ENCODE measurements around the gene RASD2. TPM values are rescaled to one million over a fixed set of nuclear protein-coding genes. Genes with fewer than 3 reads are reported as not detected.
"Not testable (repeated sequence)": the region's sequence is repeated elsewhere in the genome, so short reads cannot be mapped to it uniquely, and the experiment has no call there.

Gene RASD2
- total RNA-seq, 1 experiment from 2014 or later: 0.42 TPM

DNA sequence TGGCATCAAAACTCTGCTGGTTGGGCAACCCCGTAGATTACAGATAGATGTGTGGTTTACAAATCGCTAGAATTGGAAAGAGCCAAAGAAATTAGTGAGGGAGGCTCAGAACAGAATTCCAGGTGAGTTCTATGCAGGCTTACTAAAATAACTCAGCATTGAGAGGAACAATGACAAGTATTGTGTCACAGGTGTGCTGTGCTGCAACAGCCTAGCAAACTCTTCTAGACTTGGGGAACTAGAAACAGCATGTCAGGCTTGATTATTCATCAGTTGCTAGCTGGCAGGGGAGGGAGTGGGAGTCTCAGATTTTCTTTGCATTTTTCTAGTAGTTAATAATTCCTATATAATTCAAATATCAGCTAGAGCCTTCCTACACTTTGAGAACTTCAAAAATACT is 26.3 kb upstream of the RASD2 start:
- TF ChIP-seq CTCF (conservative IDR thresholded peaks at IDR 0.05): no peak

GRCh38 chr22:35515952-35516351 is 24.7 kb upstream of the RASD2 start:
- WGBS (ENCODE audit: extremely low coverage, insufficient read length, low lambda C conversion rate): no CpG with 5 or more reads among the region's 4 CpGs
- H3K27me3 Mint-ChIP-seq (ENCODE audit: low read depth): peaks cover 30% of the 10 kb centered on the region
- not testable (repeated sequence) for H4K20me1 ChIP-seq (ENCODE audit: control insufficient read depth, insufficient read depth, insufficient read length); H3K27ac ChIP-seq (ENCODE audit: insufficient read length, low read depth, low read length); H3K9me3 ChIP-seq (ENCODE audit: control insufficient read depth, low read depth, low read length); H4K8ac ChIP-seq (replicated peaks; ENCODE audit: insufficient read length, low read depth, low read length); H3K18ac ChIP-seq (ENCODE audit: insufficient read length, low read depth, low read length); H3K27ac Mint-ChIP-seq; H2AK5ac ChIP-seq (ENCODE audit: insufficient read length, low read length); H3K4me1 ChIP-seq (ENCODE audit: insufficient read depth, low read length); H2BK15ac ChIP-seq (ENCODE audit: low read depth, low read length); H3T11ph ChIP-seq (ENCODE audit: low read length); H3K4ac ChIP-seq (ENCODE audit: low read depth, low read length); H3K79me2 ChIP-seq (ENCODE audit: insufficient read depth, low read length); H3K14ac ChIP-seq (ENCODE audit: insufficient read depth, low read length); H3K56ac ChIP-seq (ENCODE audit: insufficient read length, low read depth, low read length); H2AFZ ChIP-seq (ENCODE audit: low read length); H2BK120ac ChIP-seq (ENCODE audit: low read depth, low read length, poor library complexity, severe bottlenecking); H3K4me2 ChIP-seq (ENCODE audit: insufficient read depth, insufficient read length, low read length); H3K23ac ChIP-seq (ENCODE audit: insufficient read length, low read depth, low read length); H3K79me1 ChIP-seq (ENCODE audit: insufficient read depth, low read depth, low read length, poor library complexity, severe bottlenecking); H3K27me3 ChIP-seq (ENCODE audit: insufficient read depth, low read length); H3K36me3 Mint-ChIP-seq (ENCODE audit: insufficient read depth in 1 of 3, low read depth in 3 of 3); H2BK5ac ChIP-seq (ENCODE audit: insufficient read length, low read length); H3K23me2 ChIP-seq (ENCODE audit: insufficient read length, low read depth, low read length, poor library complexity, severe bottlenecking); H3K9ac ChIP-seq (ENCODE audit: extremely low read depth, insufficient read length, low read length); H3K4me3 Mint-ChIP-seq; H3K9me3 Mint-ChIP-seq; DNase-seq; H4K91ac ChIP-seq (ENCODE audit: insufficient read length, low read depth, low read length); H2BK20ac ChIP-seq (ENCODE audit: low read depth, low read length, poor library complexity, severe bottlenecking); H4K5ac ChIP-seq (ENCODE audit: insufficient read length, low read depth, low read length); H2BK12ac ChIP-seq (ENCODE audit: insufficient read length, low read depth, low read length)
- peaks cover 26 to 45% of the 10 kb centered on the region in 2 experiments for H3K4me1 Mint-ChIP-seq

More for the DNA sequence above, 26.3 kb upstream of the RASD2 start:
- Histone ChIP-seq H3K4me1 (ENCODE audit: insufficient read depth, low read length) (peaks cover 8% of the 10 kb centered on the region; the same call in 1 of the 2 replicates), H3K9me3 (ENCODE audit: control insufficient read depth, low read depth, low read length) (no peaks in the 10 kb centered on the region), H3K23ac (ENCODE audit: insufficient read length, low read depth, low read length) (no peak overlapping the region), H2AFZ (ENCODE audit: low read length) (no peak overlapping the region), H3K4ac (ENCODE audit: low read depth, low read length) (no peak overlapping the region), H3K56ac (ENCODE audit: insufficient read length, low read depth, low read length) (no peak overlapping the region), H3K18ac (ENCODE audit: insufficient read length, low read depth, low read length) (no peak overlapping the region), H3K27ac (ENCODE audit: insufficient read length, low read depth, low read length) (no peak overlapping the region), H4K20me1 (ENCODE audit: control insufficient read depth, insufficient read depth, insufficient read length) (no peaks in the 10 kb centered on the region), H3K79me2 (ENCODE audit: insufficient read depth, low read length) (no peaks in the 10 kb centered on the region), H3K27me3 (ENCODE audit: insufficient read depth, low read length) (no peaks in the 10 kb centered on the region), H4K91ac (ENCODE audit: insufficient read length, low read depth, low read length) (no peak overlapping the region), H3K9ac (ENCODE audit: extremely low read depth, insufficient read length, low read length) (no peak overlapping the region), H3K79me1 (ENCODE audit: insufficient read depth, low read depth, low read length, poor library complexity, severe bottlenecking) (no peaks in the 10 kb centered on the region), H3T11ph (ENCODE audit: low read length) (no peak overlapping the region), H4K8ac (replicated peaks; ENCODE audit: insufficient read length, low read depth, low read length) (no peak overlapping the region), H2BK12ac (ENCODE audit: insufficient read length, low read depth, low read length) (no peak overlapping the region), H2BK120ac (ENCODE audit: low read depth, low read length, poor library complexity, severe bottlenecking) (no peak overlapping the region), H2AK5ac (ENCODE audit: insufficient read length, low read length) (no peak overlapping the region), H3K23me2 (ENCODE audit: insufficient read length, low read depth, low read length, poor library complexity, severe bottlenecking) (no peaks in the 10 kb centered on the region), H2BK20ac (ENCODE audit: low read depth, low read length, poor library complexity, severe bottlenecking) (no peak overlapping the region), H3K14ac (ENCODE audit: insufficient read depth, low read length) (no peak overlapping the region), H2BK5ac (ENCODE audit: insufficient read length, low read length) (no peak overlapping the region), H2BK15ac (ENCODE audit: low read depth, low read length) (no peak overlapping the region), H4K5ac (ENCODE audit: insufficient read length, low read depth, low read length) (no peak overlapping the region), H3K4me2 (ENCODE audit: insufficient read depth, insufficient read length, low read length) (no peak overlapping the region)
- no peaks in the 10 kb centered on the region; a peak in 1 of 7 replicates for H3K36me3 Mint-ChIP-seq (ENCODE audit: insufficient read depth in 1 of 3, low read depth in 3 of 3)
- no CpG with 5 or more reads among the region's 2 CpGs for WGBS (ENCODE audit: extremely low coverage, insufficient read length, low lambda C conversion rate)
- no peaks in the 10 kb centered on the region for H3K9me3 Mint-ChIP-seq
- no peak overlapping the region; a peak in 1 of 7 replicates for H3K27ac Mint-ChIP-seq
- H3K4me1 Mint-ChIP-seq: peaks cover 39 to 59% of the 10 kb centered on the region in 2 experiments
- H3K27me3 Mint-ChIP-seq (ENCODE audit: low read depth): peaks cover 28% of the 10 kb centered on the region
- no peak for DNase-seq
- H3K4me3 Mint-ChIP-seq: no peak overlapping the region
